HG03045 (cell line): Measurements from ENCODE around the gene C7orf33.

ENCODE experiments used
- ATAC-seq: cut with Tn5 transposase; IDR thresholded peaks from one replicate; pipeline ENCODE4 v1.9.1; 2021; ENCODE audit warnings: mild to moderate bottlenecking, moderate library complexity; ENCODE audit not compliant: unreplicated experiment

The C7orf33 gene

GRCh38 chr7:148624735-148625134 lies 34.2 kb downstream of the C7orf33 start:
- no peak for ATAC-seq

GRCh38 chr7:148625342-148625741 lies 34.8 kb downstream of the C7orf33 start:
- no peak for ATAC-seq

- ATAC-seq: no peak
Measured at GRCh38 chr7:148626828-148627227, 36.3 kb downstream of the C7orf33 start.

DNA sequence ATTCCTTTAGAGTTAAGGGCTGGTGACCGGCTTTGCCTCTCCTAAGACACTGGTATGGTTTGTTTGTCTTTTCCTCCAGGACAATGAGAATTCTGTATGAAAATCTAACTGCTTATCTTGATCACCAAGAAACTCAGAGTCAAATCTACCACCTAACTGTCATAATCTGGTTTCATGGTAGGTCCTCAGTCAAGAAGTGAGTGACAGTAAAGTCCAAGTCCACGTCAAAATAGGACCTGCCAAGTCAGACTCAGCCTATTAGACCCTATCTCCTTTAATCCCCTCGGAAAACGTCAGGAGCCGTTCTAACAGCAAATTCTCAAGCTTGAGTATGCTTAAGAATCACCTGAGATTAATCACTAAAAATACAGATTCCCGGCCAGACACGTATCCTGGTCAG lies 37.4 kb downstream of the C7orf33 start:
- no peak for ATAC-seq

DNA sequence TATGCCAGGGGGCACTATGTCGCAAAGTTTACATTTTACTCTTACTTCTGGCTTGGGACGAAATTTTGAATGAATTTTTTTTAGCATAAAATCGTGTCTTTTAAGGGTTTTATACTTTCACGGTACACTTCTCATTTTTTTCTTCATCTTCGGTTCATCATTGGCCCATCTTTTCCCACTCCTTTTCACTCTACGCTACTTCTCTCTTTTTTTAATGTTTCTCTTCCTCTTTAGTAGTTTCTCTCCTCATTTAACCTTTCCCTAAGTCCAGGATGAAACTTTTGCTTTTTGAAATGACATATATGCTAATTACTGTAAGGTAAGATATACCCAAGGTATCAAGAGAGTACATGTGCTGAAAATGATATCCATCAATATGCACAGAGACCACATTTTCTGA lies 39.5 kb downstream of the C7orf33 start:
- ATAC-seq: no peak

DNA sequence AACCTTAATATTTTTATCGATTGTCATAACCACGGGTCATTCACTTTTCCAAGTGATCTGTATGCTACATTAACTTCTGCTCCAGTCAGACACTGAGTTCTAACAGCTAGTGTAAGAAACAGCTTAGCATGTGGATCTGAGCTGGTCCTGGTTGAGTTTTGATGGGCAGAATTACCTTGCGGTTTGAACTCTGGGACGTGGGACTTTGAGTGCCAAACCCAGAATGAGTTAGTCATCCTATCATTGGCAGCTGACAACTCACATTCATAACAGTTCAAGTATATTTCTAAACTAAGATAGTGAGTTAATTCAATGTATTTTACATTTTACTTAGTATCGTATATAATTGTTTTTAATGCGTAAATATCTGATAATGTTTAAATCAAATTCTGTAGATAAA lies 43.2 kb downstream of the C7orf33 start:
- no peak for ATAC-seq

DNA sequence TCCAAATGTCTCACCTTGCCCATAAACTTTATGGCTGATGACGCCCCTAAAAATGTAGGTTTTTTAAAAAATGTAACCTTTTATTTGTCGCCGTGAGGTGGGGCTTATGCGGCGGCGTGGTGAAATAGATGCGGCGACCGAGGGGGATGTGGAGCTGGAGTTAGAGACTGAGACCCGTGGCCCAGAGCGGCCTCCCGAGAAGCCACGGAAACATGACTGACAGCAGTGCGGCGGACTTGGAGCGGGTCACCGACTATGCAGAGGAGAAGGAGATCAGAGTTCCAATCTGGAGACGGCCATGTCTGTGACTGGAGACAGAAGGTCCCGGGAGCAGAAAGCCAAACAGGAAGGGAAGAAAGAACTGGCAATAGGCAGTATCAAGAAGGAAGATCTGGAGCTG lies 46.5 kb downstream of the C7orf33 start:
- no peak for ATAC-seq

DNA sequence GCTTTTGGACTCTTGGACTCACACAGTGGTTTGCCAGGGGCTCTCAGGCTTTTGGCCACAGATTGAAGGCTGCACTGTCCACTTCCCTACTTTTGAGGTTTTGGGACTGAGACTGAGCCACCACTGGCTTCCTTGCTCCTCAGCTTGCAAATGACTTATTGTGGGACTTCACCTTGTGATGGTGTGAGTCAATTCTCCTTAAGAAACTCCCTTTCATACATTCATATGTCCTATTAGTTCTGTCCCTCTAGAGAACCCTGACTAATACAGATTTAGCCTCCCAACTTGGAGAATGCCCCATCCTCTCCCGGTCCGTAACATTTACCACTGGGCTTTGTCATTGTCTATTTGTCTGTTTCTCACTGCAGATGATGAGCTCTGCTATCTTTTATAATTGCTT lies 55.3 kb downstream of the C7orf33 start:
- no peak for ATAC-seq

- ATAC-seq: no peak
Measured at GRCh38 chr7:148650232-148650858, 59.8 kb downstream of the C7orf33 start.

DNA sequence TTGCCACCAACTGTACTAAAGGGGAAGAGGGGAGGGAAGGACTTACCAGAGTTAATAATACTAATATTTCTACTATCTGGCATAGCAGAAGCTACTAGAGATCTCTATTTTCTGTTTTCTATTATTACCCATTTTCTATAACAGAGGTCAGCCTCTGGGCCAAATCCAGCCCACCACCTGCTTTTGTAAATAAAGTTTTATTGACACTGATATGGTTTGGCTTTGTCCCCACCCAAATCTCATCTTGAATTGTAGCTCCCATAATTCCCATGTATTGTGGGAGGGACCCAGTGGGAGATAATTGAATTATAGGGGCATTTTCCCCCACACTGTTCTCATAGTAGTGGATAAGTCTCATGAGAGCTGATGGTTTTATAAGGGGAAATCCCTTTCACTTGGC lies 62.2 kb downstream of the C7orf33 start:
- ATAC-seq: no peak

GRCh38 chr7:148657929-148658328 lies 67.4 kb downstream of the C7orf33 start:
- no peak for ATAC-seq

- no peak for ATAC-seq
Measured at GRCh38 chr7:148661471-148661870, 70.9 kb downstream of the C7orf33 start.

- no peak for ATAC-seq
Measured at GRCh38 chr7:148662646-148663045, 72.1 kb downstream of the C7orf33 start.

GRCh38 chr7:148664324-148664723 lies 73.8 kb downstream of the C7orf33 start:
- ATAC-seq: no peak

- ATAC-seq: no peak
Measured at GRCh38 chr7:148665221-148665620, 74.7 kb downstream of the C7orf33 start.
